Natural killer cell (primary cell): ENCODE results near the gene ZNF407. TPM values are rescaled to one million over a fixed set of nuclear protein-coding genes. Genes with fewer than 3 reads are reported as not detected.
A peak's percentile ranks its signal among the peaks of the same experiment; 100 is the strongest.

Experiments used
- ATAC-seq, 3 donors: fragments of 150-1000 bp in 2 of 3; fragments of 200-7000 bp in 1 of 3; cut with Tn5 transposase; 1 replicate in 1 of 3; 2 replicates in 2 of 3; pipeline ENCODE4 v1.10.0; 2021; ENCODE audit warnings: mild to moderate bottlenecking in 2 of 3, moderate library complexity in 2 of 3
- DNase-seq, 2 donors: peaks; one replicate each; pipeline versions ENCODE4 v3.0.0 to v3.0.0-alpha.2; 2013 to 2021; ENCODE audit warnings: mixed read lengths in 1 of 2
- H3K27ac ChIP-seq: one replicate; pipeline ENCODE4 v1.5.1; 2013; ENCODE audit warnings: mild to moderate bottlenecking, low read length
- H3K27me3 ChIP-seq: one replicate; pipeline ENCODE4 v1.6.1; 2013; ENCODE audit warnings: low read length; ENCODE audit not compliant: control insufficient read depth, insufficient read depth
- H3K36me3 ChIP-seq: one replicate; pipeline ENCODE4 v1.6.1; 2013; ENCODE audit warnings: low read length; ENCODE audit not compliant: control insufficient read depth, insufficient read depth
- H3K4me1 ChIP-seq: one replicate; pipeline ENCODE4 v1.6.1; 2013; ENCODE audit warnings: low read length; ENCODE audit not compliant: control insufficient read depth, insufficient read depth
- H3K4me3 ChIP-seq: one replicate; pipeline ENCODE4 v1.5.1; 2013; ENCODE audit warnings: low read length
- H3K9me3 ChIP-seq: one replicate; pipeline ENCODE4 v1.6.1; 2013; ENCODE audit warnings: low read length; ENCODE audit not compliant: control insufficient read depth, insufficient read depth
- H3K27ac Mint-ChIP-seq, 2 donors: one replicate each; pipeline ENCODE4 v1.8.0; 2022; ENCODE audit warnings: mild to moderate bottlenecking in 2 of 2, mixed read lengths in 2 of 2, moderate library complexity in 1 of 2
- H3K27me3 Mint-ChIP-seq, 2 donors: one replicate each; pipeline ENCODE4 v1.8.0; 2022; ENCODE audit warnings: low read depth in 2 of 2, mixed read lengths in 2 of 2
- H3K36me3 Mint-ChIP-seq: one replicate; pipeline ENCODE4 v1.8.0; 2022; ENCODE audit warnings: mixed read lengths
- H3K4me1 Mint-ChIP-seq, 2 donors: one replicate each; pipeline ENCODE4 v1.8.0; 2022; ENCODE audit warnings: mixed read lengths in 2 of 2
- H3K4me3 Mint-ChIP-seq: one replicate; pipeline ENCODE4 v1.8.0; 2022; ENCODE audit warnings: mild to moderate bottlenecking, moderate library complexity, mixed read lengths
- H3K9me3 Mint-ChIP-seq, 2 donors: one replicate each; pipeline ENCODE4 v1.8.0; 2022; ENCODE audit warnings: mixed read lengths in 2 of 2
- WGBS: methylation state at CpG from one replicate; pipeline ENCODE4 v1.1.7; 2013; ENCODE audit warnings: missing lambda C conversion rate; ENCODE audit not compliant: insufficient coverage; 5-methylcytosine and 5-hydroxymethylcytosine counted together
- intact Hi-C: fragments of 100-400 bp; cut with micrococcal nuclease; formaldehyde crosslinking; loops from one replicate; pipeline ENCODE4 v1.14.2; 2022
- total RNA-seq, 4 donors: library from RNA; stranded (reverse); fragments of 120-200 nt in 1 of 4; gene quantifications; one replicate each; pipeline versions ENCODE4 v1.2.3 to v1.2.4, GENCODE V29; 2013 to 2022
- TF ChIP-seq, protein P1 (sequence below): fragments of 200-600 bp; IDR thresholded peaks from one replicate; pipeline ENCODE4 v1.8.0; 2022; ENCODE audit warnings: antibody characterized with exemption

The ZNF407 gene
- total RNA-seq, 3 donors from 2014 or later (not counting 1 experiment from before 2014, with no cell fraction given) = 28.4 to 36.7 (median 36.3) TPM

DNA sequence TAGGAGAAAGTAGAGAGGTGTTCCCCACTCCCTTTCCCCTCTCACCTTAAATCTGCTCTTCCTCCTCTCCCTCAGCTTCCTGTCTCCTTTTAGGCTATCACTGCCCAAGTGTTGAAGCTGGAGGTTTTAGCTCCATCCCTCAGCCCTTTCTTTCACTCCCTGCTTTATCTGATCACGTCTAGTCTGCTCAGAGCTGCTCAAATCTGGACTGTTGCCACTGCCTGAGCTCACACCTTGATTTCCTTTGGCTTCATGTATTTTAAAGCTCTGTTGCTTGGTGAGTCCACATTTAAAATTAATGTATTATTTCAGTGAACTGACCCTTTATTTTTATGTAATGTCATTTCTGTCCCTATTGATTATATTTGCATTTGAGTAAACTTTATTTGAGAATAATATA, 374.7 kb downstream of the ZNF407 start:
- H3K27me3 Mint-ChIP-seq = no peaks in the 10 kb centered on the region
- H3K36me3 Mint-ChIP-seq = no peaks in the 10 kb centered on the region
- no peaks in the 10 kb centered on the region for H3K4me1 ChIP-seq
- no peaks in the 10 kb centered on the region for H3K9me3 Mint-ChIP-seq
- peaks cover 6 to 19% of the 10 kb centered on the region in 2 donors for H3K4me1 Mint-ChIP-seq
- no peak overlapping the region for H3K27ac ChIP-seq
- H3K27me3 ChIP-seq = no peaks in the 10 kb centered on the region
- no peak overlapping the region for H3K4me3 Mint-ChIP-seq
- H3K9me3 ChIP-seq = no peaks in the 10 kb centered on the region
- H3K27ac Mint-ChIP-seq = peak overlapping the region in 1 of 2 donors; percentile 21
- no peak for DNase-seq
- ATAC-seq = no peak
- intact Hi-C loops = loop anchor here (5.0 kb wide), 1 partner anchor 35 kb away; no protein-coding TSS in a partner anchor
- 71% methylated on average over 1 of the region's 1 CpG for WGBS
- H3K36me3 ChIP-seq = no peaks in the 10 kb centered on the region
- no peak overlapping the region for H3K4me3 ChIP-seq
- TF ChIP-seq, protein P1, sequence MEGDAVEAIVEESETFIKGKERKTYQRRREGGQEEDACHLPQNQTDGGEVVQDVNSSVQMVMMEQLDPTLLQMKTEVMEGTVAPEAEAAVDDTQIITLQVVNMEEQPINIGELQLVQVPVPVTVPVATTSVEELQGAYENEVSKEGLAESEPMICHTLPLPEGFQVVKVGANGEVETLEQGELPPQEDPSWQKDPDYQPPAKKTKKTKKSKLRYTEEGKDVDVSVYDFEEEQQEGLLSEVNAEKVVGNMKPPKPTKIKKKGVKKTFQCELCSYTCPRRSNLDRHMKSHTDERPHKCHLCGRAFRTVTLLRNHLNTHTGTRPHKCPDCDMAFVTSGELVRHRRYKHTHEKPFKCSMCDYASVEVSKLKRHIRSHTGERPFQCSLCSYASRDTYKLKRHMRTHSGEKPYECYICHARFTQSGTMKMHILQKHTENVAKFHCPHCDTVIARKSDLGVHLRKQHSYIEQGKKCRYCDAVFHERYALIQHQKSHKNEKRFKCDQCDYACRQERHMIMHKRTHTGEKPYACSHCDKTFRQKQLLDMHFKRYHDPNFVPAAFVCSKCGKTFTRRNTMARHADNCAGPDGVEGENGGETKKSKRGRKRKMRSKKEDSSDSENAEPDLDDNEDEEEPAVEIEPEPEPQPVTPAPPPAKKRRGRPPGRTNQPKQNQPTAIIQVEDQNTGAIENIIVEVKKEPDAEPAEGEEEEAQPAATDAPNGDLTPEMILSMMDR = no peak

DNA sequence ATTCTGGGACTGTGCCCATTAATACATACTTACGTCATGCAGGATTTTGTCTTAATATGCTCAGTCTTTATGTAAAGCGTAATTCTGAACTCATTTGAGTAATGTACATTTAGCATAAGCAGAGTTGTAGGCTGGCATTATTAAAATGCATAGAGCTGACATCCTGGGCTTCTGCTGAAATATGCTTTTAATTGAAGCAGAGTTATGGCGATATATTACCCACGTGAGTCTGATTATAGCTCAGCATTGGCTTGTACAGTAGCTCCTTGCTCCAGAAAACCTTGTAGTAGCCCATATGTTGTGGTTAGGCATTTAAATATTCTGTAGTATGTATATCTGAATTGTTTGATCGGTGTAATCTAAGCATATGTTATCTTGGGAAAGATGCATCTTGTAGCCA, 377.3 kb downstream of the ZNF407 start:
- Histone ChIP-seq H3K9me3 (no peaks in the 10 kb centered on the region), H3K4me1 (no peaks in the 10 kb centered on the region), H3K36me3 (no peaks in the 10 kb centered on the region), H3K27ac (no peak overlapping the region), H3K27me3 (no peaks in the 10 kb centered on the region), H3K4me3 (no peak overlapping the region)
- over 99% methylated on average over 5 of the region's 5 CpGs for WGBS
- no peak overlapping the region for H3K27ac Mint-ChIP-seq
- H3K4me1 Mint-ChIP-seq = peaks cover 6 to 26% of the 10 kb centered on the region in 2 donors
- H3K36me3 Mint-ChIP-seq = no peaks in the 10 kb centered on the region
- H3K4me3 Mint-ChIP-seq = no peak overlapping the region
- no peaks in the 10 kb centered on the region for H3K9me3 Mint-ChIP-seq
- TF ChIP-seq, protein P1 = no peak
- intact Hi-C loops = no loop called here
- DNase-seq (no peak), ATAC-seq (no peak)
- no peaks in the 10 kb centered on the region for H3K27me3 Mint-ChIP-seq

DNA sequence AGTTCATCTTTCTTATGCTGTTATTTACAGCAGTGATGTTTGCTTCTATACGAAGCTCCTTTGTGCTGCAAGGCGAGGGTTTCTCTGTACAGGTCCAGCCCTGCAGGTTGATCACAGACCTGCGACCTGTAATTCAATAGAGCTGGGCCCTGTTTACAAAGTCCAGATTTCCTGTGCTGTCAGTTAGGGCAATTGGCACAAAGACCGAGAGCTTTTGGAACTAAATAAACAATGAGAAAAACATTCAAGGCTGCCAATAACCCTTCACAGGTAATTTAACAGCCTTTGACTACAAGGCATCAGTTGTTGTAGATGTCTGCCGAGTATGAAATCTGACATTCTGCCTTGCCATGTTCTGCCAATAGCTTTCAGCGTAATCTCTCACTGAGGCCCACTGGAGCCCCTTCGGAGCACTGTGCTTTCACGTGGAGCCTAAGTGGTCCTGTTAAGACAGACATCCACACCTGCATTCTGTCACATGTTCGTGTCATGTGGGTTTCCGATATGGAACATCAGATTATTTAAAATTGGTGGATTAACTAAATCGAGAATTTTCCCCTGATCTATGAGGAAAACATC, 378.8 kb downstream of the ZNF407 start:
- Histone ChIP-seq H3K4me3 (no peak overlapping the region), H3K27me3 (no peaks in the 10 kb centered on the region), H3K9me3 (no peaks in the 10 kb centered on the region), H3K36me3 (no peaks in the 10 kb centered on the region), H3K27ac (no peak overlapping the region), H3K4me1 (no peaks in the 10 kb centered on the region)
- ATAC-seq (no peak), DNase-seq (no peak)
- Mint-ChIP-seq H3K4me3 (no peak overlapping the region), H3K27me3 (no peaks in the 10 kb centered on the region), H3K36me3 (no peaks in the 10 kb centered on the region), H3K27ac (no peak overlapping the region), H3K9me3 (no peaks in the 10 kb centered on the region), H3K4me1 (peaks cover 6 to 19% of the 10 kb centered on the region in 2 donors)
- 93% methylated on average over 11 of the region's 11 CpGs for WGBS
- intact Hi-C loops = no loop called here
- TF ChIP-seq, protein P1 = no peak

DNA sequence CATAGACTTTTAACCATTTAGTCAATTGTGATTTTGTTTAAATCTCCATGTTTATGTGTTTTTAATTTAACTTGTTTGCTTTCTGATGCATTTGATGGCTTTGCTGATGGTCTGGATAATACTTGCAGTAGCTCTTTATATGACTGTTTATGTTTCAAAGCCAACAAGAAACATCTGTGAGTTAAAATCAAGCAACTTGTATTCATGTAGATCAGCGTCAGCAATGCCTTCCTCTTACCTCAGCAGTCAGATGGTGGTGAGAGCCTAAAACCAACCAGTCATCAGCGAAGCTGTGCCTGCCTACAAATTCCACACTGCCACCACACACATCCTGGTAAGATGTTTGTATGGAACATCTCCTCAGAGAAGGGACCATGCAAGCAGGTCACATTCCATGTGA, 379.4 kb downstream of the ZNF407 start:
- Mint-ChIP-seq H3K4me1 (peaks cover 6 to 13% of the 10 kb centered on the region in 2 donors), H3K36me3 (no peaks in the 10 kb centered on the region), H3K9me3 (no peaks in the 10 kb centered on the region), H3K27me3 (no peaks in the 10 kb centered on the region), H3K27ac (no peak overlapping the region), H3K4me3 (no peak overlapping the region)
- Histone ChIP-seq H3K36me3 (no peaks in the 10 kb centered on the region), H3K9me3 (no peaks in the 10 kb centered on the region), H3K27me3 (no peaks in the 10 kb centered on the region), H3K27ac (no peak overlapping the region), H3K4me1 (no peaks in the 10 kb centered on the region), H3K4me3 (no peak overlapping the region)
- DNase-seq = no peak
- 93% methylated on average over 2 of the region's 2 CpGs for WGBS
- intact Hi-C loops = no loop called here
- TF ChIP-seq, protein P1 = no peak
- ATAC-seq = no peak
